Measurements from ENCODE around the gene FGFBP2.

DNA sequence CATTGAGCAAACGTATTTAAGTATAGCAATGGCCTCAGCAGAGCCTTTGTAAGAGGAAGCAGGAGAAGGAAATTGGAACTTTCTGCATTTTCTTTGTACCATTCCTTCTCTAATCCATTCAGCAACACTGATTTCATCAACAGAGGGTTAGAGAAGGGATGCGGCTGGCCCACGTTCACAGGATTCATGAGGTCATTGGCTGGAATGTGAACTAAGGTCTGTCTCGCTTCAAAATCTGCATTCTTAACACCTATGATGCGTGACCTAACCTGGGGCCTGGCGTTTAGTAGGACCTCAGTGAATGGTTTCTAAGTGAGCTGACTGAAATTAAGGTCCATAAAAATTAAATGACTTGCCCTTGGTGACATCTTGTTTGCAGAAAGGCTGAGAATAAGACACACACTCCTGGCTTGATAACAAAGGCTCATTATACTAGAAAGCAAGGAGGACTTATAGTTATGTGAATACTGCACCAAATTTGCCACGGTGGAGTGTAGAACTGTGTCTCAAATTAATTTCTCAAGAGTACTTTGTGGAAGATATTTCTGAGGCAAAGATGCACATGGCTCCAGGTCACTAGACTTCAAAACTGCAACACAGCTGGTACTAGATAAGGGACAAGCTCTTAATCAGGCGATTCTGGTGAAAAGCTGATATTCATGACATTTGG lies 49.9 kb downstream of the FGFBP2 start:
- TF ChIP-seq, protein P1, sequence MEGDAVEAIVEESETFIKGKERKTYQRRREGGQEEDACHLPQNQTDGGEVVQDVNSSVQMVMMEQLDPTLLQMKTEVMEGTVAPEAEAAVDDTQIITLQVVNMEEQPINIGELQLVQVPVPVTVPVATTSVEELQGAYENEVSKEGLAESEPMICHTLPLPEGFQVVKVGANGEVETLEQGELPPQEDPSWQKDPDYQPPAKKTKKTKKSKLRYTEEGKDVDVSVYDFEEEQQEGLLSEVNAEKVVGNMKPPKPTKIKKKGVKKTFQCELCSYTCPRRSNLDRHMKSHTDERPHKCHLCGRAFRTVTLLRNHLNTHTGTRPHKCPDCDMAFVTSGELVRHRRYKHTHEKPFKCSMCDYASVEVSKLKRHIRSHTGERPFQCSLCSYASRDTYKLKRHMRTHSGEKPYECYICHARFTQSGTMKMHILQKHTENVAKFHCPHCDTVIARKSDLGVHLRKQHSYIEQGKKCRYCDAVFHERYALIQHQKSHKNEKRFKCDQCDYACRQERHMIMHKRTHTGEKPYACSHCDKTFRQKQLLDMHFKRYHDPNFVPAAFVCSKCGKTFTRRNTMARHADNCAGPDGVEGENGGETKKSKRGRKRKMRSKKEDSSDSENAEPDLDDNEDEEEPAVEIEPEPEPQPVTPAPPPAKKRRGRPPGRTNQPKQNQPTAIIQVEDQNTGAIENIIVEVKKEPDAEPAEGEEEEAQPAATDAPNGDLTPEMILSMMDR (IDR thresholded peaks at IDR 0.05 in 8 of 11, conservative IDR thresholded peaks at IDR 0.05 in 3 of 11), result no peak
- TF ChIP-seq POLR2A (IDR thresholded peaks at IDR 0.05) (no peak), POLR2AphosphoS5 (IDR thresholded peaks at IDR 0.05) (no peak)

All from spleen (tissue), 7 donors.